COLO829 (cell line): ENCODE results near the gene SETD6.
A peak's percentile ranks its signal among the peaks of the same experiment; 100 is the strongest.
"Not testable (repeated sequence)": the region's sequence is repeated elsewhere in the genome, so short reads cannot be mapped to it uniquely, and the experiment has no call there.

Source experiments
- DNase-seq: peaks from one replicate; pipeline ENCODE4 v3.0.0; 2012; ENCODE audit warnings: low spot score

Gene SETD6, protein sequence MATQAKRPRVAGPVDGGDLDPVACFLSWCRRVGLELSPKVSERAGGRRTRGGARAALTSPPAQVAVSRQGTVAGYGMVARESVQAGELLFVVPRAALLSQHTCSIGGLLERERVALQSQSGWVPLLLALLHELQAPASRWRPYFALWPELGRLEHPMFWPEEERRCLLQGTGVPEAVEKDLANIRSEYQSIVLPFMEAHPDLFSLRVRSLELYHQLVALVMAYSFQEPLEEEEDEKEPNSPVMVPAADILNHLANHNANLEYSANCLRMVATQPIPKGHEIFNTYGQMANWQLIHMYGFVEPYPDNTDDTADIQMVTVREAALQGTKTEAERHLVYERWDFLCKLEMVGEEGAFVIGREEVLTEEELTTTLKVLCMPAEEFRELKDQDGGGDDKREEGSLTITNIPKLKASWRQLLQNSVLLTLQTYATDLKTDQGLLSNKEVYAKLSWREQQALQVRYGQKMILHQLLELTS

DNA sequence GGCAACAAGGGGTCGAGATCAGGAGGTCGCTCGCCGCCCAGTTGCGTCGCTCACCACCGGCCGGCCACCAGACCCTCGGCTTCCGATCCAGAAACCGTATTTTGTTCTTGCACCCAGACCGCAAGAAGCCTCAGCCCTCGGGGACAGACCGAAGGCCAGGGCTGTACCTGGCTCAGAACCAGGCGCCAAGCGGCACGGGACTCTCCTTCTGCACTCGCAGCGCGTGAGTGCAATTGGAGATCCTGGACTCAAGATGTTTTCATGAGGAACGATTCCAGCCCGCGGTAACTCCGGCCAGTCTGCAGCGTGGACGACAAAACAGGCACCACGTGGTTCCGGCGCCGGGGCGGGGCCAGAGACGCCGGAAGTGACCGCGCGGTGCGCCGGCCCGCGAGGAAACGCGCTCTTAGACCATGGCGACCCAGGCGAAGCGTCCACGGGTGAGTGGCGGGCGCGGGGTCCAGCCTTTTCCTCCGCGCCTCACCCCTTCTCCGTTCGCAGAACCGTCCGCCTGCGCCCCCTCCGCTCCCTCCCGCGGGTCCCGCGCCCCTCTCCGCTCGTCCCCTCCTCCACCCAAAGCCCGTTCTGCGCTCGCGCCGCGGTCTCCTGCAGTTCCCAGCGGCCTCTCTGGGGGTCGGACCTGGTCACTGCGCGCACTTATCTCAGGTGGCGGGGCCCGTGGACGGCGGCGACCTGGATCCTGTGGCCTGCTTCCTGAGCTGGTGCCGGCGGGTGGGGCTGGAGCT is at the start of gene SETD6:
SETD6 (plus strand) TSS at position 393 of the 746 bp plus-strand sequence; CDS start at position 414, 21 bp downstream.
- DNase-seq: peak; percentile 47

DNA sequence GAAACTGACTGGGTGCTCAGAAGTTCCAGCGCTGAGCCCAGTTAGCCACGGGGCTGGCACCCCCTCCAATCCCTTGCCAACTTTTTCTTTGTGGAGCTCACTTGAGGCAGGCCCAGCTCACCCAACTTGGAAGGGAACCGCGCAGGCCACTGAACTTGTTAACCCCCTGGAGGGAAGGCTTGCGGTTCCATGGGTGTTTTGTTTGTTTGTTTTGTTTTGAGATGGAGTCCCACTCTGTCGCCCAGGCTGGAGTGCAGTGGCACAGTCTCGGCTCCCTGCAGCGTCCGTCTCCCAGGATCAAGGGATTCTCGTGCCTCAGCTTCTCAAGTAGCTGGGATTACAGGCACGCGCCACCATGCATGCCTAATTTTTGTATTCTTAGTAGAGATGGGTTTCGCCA is 49.5 kb upstream of the SETD6 start:
- no peak for DNase-seq

DNA sequence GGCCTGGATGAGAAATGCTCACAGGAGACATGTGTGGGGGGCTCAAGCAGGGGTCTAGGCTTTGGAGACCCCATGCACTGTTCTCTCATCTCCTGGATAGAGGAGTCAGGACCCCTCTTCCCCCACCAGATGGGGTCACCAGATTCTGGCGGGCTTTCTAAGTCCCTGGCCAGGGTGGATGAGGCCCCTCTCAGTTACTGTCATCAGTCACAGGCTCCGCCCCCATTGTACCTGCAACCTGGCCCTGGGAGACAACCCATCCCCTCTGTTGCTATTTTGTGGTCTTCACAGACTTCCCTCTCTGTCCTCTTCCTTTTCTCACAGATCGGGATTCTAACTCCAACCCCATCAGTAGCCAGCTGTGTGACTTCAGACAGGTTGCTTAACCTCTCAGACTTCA is 48.9 kb upstream of the SETD6 start:
- DNase-seq: no peak

DNA sequence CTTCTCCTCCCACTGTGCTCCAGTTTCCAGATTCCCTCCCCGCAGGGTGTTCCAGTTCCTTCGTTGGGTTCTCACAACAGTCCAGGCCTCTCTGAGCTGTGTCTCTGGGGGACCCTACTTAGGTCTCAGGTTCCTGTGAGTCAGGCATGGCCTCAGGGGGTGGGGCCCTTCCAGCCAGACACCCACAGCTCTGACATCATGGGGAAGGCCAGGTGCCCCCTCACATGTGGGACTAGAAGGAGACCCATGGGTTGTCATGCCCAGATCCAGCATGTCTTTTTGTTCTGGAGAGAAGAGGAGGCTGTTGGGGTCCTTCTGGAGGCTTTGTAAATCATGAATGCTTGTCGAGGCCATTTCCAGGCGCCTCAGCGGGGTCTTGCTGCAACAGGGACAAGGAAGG is 47.4 kb upstream of the SETD6 start:
- no peak for DNase-seq

DNA sequence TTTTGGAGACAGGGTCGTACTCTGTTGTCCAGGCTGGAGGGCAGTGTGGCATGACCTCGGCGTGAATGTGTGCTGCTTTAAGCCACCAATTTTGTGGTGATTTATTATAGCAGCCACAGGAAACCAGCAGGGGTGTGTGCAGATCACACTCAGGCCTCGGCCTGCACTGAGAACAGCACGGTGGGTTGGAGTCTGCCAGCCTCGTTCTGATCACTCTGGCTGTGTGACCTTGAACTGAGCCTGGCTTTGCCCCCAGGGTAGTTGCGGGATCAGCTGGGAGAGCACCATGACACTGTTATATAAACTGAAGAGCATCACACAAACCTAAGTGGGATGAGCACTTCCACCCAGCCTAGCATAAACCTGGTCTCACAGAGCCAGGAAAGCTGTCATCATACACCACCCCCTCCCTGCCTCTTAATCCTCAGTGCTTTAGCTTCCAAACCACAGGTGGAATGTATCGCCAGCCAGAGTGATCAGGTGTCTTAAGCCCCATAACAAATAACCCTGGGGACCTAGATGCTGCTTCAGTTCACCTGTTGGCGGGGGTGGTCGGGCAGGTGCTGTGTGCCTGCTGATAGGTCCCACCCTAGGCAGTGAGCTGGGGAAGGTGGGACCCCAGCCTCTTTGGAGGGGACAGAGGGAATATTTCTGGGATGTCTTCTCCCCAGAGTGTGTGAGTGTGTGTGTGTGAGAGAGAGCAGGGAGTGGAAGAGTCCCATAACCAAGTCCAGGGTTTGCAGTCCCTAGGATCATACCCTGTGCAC is 43.9 kb upstream of the SETD6 start:
- no peak for DNase-seq

DNA sequence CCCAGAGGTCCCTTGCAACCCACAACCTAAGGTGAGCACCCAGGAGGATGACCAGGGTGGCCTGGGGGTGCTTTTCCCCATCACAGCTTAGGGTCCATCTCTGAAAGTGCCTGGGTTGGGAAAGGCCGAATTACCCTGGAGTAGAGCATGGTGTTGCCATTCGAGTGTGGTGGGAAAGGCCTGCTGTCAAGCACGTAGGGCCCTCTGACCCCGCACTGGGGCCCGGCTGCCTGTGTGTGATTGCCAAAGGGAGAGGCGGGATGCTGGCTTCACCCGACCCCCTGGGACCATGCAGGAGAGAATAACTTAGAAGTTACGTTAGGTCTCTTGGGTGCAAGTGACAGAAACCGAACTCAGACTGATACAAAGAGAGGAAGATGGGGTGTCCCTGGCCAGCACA is 43.1 kb upstream of the SETD6 start:
- DNase-seq: no peak

DNA sequence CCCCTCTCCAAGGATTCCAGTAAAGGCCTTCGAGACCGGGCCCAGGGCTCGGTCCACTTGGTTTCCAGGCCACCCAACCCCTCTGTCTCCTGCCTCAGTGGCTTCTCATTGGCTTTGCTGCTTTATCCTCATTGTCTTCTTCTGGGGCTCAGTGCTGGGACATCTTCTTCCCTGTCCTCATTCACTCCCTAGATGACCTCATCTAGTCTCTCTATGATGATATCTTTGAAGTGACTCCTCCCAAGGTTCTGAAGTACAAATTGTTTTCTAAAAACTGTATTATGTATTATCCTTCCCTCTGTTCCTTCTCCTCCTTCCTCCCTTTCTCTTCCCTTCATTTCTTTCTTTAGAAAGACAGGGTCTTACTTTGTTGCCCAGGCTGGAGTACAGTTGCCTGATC is 42.5 kb upstream of the SETD6 start:
- DNase-seq: no peak

DNA sequence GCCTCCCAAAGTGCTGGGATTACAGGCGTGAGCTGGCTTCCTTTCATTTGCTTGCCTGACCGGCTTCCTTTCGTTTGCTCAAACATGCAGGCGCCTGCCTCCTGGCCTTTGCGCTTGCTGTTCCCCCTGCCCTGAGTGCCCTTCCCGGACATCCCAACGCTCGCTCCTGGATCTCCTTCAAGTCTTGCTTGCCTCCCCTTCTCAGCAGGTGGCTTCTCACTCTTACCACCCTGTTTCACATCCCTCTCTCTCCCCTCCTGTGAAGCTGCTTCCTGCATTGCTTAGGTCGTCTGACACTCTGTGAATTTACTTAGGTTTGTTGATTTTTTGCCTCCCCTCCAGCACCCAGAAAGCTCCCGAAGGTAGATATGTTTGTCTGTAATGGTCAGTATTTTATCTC is 41.0 kb upstream of the SETD6 start:
- DNase-seq: no peak

DNA sequence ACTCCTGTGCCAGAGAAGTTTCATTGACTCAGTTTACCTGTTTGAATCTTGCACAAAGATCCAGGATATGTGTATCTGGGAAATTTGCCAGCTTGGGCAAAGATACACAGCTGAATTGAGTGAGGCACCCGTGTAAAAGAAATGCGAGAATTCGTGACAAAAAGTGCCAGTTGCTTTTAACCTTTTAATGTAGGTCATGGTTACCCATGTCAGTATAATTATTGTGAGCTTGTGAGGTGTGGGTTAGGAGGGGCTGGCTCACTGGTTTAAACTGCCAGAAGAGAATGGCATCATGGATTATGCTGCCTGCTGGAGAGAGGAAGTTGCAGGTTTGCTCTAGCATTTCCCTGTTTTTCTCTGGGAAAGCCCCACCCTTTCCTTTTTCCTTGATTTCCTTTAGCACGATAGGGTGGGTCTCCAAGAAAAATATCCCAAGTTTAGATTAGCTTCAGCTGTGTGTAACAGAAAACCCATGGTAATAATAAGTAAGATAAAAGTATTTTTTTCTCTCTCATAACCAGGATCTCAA is 40.2 kb upstream of the SETD6 start:
- no peak for DNase-seq

DNA sequence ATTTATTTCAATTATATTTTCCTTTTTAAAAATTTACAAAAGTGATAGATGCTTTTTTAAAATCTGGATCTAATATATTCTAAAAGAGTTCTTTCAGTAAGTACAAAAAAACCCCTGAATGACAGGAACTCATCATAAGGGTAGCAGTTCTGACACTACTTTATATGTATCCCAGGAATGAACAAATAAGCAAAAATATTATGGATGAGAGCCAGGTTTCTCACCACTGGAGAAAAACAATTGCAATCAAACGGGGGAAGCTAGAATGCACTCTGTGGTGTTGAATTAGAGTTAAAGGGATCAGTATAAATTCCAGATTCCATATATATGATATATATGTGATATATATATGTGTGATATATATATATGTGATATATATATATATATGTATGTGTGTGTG is 38.5 kb upstream of the SETD6 start:
- DNase-seq: no peak

DNA sequence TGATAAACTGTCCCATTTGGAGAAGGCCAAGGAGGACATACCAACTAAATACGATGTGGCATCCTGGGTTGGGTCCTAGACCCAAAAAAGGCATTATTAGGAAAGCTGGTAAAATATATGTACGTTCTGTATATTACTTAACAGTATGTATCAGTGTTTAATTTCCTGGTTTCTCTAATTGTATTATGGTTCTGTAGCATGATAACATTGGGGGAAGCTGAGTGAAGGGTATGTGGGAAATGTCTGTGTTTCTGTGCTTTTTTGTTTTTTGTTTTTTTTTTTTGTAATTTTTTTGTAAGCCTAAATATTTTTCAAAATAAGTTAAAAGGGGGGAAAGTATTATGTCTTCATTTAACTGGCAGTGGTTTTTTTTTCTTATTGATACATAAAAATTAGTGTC is 36.9 kb upstream of the SETD6 start:
- no peak for DNase-seq

DNA sequence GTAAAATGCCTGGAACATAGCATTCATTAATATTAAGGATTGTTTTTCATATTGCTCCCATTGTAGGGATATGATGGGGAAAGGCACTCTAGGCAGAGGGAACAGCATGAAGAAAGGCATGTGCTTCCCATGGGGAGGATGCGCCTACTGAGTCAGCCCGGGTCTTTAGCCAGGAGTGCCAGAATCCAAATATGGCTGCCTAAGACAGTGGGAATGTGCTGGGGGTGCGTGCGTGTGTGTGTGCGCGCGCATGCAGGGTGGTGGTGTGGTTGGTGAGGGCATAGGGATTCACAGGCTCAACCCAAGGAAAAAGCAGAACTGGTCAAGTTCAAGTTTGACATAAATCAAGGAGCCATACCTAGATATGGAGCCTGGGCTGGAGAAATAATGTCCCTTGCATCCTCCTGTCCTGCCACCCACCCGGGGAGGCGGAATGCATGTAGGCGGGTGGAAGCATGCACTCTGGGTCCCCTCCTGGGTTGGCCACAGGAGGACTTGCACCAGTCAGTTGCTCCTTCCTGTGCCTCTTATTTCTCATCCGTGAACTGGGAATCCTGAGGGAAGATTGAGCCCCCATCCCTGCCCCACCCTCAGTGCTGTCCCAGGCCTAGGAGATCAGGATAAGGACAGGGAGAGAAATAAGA is 34.0 kb upstream of the SETD6 start:
- no peak for DNase-seq

DNA sequence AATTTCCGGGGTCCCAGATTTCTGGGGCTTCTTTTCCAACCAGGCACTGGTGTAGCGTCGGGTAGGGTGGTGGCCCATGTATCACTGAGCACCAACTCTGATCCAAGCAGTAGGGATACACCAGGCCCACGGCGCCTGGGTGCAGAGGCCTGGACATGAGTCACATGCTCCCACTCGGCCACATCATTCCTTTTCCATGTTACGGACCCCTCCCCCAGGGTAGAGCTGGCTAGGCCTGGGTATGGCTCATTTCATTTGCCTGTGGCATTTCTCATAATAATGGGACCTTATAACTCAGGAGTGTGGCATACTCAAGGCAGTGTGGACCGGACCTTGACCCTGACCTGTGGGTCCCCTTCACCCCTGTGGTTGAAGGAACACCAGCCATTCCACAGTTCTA is 33.4 kb upstream of the SETD6 start:
- no peak for DNase-seq

DNA sequence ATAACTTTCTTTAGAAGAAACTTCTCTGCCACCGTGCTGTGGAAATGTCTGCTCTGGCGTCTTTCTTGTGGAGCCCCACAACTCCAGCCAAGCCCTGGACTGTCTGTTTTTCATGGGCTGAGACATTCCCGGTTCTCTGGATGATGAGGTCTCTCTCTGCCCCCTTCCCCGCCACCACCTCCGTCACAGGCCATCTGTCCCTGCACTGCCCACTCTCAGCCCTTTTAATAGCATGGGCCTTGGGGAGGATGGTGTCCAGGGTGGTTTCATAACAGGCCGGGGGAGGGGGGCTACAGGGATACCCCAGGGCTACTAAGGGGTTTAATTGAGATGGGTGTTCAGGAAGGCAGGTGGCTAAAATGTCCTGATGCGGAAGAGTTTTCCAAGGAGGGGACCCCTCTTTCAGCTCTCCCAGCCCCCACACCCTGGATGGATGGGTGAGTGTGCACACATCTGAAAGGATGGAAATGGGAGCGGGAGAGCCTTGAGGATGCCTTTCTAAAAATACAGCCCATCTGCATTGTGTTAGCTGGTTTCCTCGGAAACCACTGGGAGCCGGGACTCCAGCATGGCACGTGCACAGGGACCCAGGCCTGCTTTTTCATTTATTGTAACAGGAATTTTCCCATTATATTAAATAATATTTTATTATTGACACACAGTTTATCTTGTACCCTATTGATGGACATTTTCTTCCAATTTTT is 30.0 kb upstream of the SETD6 start:
- no peak for DNase-seq

DNA sequence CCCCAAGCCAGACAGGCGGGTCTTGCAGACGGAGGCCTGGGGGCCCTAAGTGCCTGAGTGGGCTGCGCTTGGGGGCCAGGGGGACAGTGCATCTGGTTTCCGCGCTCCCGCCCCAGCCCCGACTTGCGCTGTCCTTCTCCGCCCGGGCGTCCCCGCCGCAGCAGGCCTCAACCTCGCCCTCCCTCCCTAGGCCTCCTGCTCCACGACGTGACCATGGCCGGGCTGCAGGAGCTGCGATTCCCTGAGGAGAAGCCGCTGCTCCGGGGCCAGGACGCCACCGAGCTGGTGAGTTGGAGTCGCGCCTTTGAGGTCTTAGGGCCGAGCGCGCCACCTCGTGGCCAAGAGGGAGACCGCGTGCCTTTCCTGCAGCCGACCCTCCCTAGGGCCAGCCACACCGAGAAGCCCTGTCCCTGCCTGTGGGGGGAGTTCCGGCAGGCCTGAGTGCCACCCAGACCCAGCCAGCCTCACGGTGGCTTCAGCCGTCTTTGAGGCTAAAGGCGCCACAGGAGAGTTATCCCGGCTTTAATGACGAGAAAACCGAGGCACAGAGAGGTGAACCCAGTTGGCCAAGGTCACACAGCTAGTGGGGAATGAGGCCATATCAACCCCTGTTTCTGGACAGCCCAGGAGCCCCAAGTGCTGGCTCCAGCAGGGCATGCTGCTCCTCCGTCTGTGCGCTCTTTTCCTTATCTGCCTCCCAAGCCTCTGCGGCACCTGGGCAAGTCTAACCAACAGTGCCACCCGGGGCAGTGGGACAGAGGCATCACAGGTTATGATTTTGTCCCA is 27.6 kb upstream of the SETD6 start:
- DNase-seq: peak; percentile 64

DNA sequence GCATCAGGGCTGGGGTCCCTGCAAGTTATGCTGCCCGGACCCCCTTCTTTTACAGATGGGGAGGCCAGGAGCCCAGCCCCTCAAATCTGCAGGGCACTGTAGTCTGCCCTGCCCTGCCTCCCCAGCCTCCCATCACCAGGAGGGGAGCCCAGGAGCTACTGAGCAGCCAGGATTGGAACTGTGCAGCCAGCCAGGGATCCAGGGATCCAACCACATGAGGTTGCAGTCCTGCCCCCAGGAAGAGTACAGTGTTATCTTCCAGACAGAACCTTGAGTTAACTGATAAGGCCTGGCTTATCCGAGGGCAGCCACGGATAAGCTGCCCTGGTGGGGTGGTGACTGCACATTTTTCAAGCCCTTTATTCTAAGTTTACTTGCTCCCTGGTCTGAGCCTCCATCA is 26.8 kb upstream of the SETD6 start:
- DNase-seq: no peak

DNA sequence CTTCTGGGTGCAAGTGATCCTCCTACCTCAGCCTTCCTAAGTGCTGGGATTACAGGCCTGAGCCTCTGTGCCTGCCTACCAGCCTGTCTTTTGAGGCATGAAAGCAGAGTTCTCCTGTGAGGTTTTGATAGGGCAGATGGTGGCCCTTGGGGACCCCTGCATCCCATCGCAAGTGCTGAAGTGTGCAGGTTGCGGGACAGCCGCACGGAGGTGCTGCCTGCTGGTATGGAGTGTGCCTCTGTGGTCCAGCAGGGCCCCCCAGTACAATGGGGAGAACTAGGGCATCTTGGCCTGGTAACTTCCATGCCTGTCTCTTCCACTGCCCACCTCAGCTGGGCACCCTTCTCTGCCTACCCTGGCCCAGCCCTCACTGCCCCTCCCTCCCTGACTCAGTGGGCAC is 25.3 kb upstream of the SETD6 start:
- DNase-seq: no peak

DNA sequence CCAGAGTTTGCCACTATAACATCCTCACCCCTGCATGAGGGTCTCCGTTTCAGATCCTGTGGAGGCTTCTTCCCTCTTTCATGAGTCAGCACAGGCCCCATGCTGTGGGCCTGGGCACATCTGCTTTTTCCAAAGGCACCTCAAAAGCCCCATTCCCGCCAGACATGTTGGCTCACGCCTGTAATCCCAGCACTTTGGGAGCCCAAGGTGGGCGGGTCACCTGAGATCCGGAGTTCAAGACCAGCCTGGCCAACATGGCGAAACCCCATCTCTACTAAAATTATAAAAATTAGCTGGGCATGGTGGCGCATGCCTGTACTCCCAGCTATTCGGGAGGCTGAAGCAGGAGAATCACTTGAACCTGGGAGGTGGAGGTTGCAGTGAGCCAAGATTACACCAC is 24.8 kb upstream of the SETD6 start:
- not testable (repeated sequence) for DNase-seq

DNA sequence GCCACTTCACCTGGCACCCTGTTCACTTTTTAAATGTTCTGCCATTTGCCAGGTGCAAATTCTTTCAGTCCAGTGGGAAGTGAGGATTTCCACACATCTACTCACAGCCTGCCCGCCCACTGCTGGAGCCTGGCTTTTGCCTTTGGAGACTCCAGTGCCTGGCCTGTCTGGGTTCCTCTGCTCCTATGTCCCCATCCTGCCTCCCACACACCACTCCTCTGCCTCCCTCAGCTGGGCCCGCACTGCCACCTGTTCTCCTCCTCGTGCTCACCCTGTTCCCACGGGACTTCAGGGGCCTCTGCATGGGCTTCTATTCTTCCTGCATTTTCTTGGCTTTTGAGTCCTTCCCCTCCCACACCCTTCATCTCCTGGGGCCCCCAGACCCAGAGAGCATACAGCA is 23.3 kb upstream of the SETD6 start:
- no peak for DNase-seq

DNA sequence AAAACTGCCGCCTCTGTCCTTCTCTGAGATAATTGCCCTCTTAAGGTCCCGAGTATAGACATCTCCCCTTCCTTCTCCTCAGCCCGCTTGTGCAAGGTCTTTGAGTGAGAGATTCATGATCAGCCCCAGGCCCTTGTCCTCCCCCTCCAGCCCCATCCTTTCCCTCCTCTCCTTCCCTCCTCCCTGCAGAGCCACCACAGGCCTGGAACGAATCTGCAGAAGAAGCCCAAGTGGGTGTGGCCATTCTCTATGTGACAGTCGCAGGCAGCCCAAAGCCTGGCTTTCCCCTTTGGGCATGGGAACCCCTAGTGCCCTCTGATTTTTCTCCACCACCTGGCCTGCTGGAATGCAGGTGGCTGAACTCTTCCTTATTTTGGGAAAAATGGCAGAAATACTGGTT is 22.6 kb upstream of the SETD6 start:
- no peak for DNase-seq
